Dedifferentiated amniotic fluid mesenchymal stem cell (primary cell): ENCODE data around the gene MPL.
"Not testable (repeated sequence)": the region's sequence is repeated elsewhere in the genome, so short reads cannot be mapped to it uniquely, and the experiment has no call there.

Experiments
- DNase-seq: peaks from one replicate; pipeline ENCODE4 v3.0.0-alpha.2; 2016; ENCODE audit errors: extremely low spot score

MPL gene

DNA sequence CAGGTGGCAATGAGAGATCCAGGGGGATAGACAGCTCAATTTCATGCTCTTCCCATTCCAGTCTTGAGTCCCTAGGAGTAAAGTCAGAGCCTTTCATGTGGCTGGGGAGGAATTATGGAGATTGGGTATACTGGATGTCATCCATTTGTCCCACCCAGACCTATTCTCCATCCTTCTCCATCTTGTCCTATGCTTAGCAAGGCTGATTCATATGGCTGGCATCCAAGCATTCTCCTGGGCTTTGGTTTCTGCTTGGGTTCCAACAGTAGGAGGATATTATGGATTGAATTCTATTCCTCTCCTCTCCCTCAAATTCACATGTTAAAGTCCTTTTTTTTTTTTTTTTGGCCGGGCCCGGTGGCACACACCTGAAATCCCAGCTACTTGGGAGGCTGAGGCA lies 17.3 kb downstream of the MPL start:
- no peak for DNase-seq

DNA sequence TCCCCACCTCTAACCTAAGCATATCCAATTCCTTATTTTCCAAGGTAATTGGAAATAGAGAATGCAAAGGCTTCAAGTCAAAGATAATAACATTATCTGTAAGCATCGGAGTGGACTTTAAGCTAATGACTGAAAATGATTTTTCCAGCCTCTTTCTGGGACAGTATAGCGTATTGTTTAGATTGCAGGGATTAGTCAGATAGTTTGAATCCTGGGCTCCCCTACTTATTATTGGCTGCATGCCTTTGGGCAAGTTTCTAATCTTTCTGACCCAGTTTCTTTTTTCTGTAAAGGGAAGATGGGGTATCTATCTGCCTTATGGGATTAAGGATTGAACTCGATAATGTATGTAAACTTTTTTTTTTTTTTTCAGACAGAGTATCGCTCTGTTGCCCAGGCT lies 19.6 kb downstream of the MPL start:
- DNase-seq: no peak

DNA sequence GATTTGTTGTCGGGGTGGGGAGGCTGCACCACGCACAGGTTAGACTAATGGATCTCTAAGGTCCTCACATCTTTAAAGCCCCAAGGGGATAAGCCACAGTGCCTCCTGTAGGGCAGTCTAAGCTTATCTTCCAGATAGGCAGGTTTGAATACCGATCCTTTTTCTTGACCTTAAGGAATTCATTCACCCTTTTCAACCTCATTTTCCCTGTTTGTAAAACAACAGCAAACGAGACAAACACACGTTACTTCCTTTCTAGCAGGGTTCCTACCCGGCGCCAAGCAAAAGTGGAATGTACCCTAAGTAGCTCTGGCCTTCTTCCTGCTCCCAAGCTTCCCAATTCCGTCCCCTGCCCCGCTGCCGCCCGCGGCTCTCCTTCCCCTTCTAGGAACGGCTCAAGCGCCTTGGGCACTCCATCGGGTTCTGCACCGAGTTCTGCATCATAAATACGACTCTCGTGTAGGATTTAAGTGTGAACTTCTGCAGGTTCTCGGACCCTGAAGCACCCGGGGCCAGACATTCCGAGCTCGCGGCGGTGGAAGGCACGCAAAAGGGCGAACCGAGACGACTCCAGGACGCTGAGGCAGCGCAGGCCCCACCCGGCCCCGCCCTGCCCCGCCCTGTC lies 20.6 kb downstream of the MPL start:
- DNase-seq: no peak

DNA sequence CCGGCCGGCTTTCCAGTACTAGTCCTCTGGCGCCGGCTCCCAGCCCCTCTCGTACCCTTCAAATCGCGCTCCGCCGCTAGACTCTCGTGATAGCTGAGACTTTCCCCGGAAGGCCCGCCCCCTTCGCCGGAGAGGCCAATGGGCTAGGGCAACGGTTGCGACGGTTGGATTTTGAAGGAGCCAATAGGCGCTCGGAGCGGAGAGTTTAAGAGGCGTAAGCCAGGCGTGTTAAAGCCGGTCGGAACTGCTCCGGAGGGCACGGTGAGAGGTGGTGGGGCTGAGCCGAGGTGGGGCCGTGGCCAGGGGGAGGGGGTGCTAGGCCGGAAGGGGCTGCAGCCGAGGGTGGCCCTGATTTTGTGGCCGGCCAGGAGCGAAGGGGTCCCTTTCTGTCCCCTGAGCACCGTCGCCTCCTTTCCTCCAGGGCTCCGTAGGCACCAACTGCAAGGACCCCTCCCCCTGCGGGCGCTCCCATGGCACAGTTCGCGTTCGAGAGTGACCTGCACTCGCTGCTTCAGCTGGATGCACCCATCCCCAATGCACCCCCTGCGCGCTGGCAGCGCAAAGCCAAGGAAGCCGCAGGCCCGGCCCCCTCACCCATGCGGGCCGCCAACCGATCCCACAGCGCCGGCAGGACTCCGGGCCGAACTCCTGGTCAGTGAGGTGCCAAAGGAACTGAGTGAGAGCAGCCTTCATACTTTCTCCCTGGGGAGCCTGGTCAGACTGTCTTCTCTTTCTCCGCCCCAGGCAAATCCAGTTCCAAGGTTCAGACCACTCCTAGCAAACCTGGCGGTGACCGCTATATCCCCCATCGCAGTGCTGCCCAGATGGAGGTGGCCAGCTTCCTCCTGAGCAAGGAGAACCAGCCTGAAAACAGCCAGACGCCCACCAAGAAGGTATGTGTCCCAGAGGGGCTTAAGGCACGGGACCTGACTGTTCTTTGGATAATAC lies 21.4 kb downstream of the MPL start, which contains the start of gene CDC20:
Gene CDC20 (plus strand): TSS at position 236 of the 948 bp plus-strand sequence. CDS start 235 bp downstream, at position 471.
- peak; percentile 98 for DNase-seq

DNA sequence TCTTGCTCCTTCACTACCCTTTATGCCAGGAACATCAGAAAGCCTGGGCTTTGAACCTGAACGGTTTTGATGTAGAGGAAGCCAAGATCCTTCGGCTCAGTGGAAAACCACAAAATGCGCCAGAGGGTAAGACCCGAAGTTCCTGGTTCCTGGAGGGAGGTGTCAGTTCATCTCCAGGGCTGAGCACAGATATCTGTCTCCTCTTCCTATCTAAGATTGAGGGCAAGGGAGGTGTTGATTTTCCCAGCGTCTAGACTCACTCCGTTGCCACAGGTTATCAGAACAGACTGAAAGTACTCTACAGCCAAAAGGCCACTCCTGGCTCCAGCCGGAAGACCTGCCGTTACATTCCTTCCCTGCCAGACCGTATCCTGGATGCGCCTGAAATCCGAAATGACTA lies 22.1 kb downstream of the MPL start:
- DNase-seq: no peak

DNA sequence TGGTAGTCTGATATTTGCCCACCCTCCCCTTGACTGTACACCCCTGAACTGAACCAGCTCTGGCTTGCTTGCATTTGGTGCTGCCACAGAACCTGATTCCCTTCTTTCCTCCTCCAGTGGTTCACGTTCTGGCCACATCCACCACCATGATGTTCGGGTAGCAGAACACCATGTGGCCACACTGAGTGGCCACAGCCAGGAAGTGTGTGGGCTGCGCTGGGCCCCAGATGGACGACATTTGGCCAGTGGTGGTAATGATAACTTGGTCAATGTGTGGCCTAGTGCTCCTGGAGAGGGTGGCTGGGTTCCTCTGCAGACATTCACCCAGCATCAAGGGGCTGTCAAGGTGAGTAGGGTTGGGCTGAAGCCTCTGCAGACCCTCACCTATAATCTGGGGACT lies 23.0 kb downstream of the MPL start:
- no peak for DNase-seq

DNA sequence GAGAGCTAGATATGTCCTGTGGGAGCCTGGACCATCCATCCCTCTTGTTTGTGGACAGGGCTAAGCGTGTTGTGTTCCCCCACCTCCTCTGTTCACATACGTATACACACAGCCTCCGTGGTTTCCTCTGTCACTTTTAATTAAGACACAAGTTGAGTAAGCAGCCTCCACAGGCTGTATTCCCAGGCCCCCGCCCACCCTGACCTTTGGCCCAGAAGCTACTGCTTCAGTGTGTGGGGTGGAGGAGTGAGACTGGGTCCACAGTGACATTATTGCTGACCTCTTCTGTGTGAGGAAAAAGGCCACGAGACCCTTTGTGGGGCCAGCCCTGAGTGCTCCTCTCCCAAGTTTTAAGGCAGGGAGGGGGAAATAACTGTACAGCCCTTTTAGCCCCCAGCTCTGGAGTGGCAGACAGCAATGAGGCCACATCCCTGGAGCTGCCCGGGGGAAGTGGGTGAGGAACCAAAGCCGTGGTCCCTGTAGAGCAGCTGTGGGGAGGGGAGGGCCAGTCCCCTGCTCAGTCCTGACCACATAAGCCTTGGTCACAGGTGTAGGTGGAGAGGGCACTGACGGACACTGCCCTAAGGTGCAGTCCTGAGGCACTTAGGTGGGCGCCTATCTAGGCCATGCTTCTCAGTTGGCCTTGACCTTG lies 25.8 kb downstream of the MPL start:
- no peak for DNase-seq

DNA sequence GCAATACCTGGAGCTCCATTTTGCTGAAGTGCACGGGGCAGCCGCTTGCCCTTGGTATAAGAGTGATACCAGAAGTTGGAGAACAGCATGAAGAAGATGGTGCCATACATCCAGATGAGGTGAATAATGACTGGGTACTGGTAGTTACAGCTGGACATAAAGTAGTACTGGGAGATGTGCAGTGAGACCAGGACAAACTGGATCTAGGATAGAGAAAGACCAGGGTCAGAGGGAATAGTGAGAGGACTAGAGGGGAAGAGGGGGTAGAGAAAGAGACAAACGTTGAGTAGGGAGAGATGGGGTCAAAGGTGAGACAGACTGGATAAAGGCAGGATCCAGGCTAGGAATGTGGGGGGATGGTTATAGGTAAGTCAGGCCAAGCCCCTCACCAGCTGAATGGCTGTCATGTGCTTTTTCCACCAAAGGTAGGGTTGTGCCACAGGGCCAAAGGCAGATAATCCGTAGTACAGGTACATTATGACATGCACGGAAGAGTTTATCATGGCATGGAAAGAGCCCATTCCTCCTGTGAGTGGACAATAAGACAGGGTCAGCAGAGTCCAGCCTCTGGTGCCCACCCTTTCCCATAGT lies 26.4 kb downstream of the MPL start:
- no peak for DNase-seq

DNA sequence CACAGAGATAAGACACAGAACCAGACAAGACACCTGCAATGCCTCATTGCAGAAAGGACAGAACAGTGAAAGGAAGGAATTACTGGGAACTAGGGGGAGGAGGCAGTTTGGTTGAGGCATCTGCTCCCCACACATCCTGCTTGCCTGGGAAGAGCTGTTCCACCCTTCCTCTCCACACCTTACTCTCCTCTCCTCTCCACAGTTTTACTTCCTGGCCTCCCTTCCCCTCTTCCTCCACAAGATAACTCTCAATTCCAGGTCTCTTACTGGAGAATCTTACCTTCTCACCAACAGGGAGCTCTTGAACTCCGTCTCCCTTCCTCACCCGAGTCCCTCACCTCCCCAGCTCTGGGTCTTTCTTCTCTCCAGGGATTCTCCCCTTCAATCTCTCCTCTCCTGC lies 28.1 kb downstream of the MPL start:
- no peak for DNase-seq

DNA sequence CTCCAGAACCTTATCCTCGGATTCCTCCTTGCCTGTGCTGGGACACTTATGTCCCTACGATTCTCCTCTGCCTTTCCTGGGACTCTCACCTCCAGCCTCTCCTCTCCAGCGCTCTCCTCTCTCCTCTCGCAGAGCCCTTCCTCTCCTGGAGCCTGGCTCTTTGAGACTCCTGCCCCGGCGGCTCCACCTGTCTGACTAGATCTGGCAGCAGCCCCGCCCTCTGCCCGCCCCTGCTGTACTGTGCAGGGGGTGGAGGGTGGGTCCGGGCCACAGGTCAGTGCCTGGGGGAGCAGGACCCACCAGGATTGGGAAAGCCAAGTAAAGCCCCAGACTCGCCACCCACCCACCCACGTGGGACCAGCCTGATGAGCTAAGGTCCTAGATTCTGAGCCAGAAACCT lies 28.6 kb downstream of the MPL start:
- no peak for DNase-seq

DNA sequence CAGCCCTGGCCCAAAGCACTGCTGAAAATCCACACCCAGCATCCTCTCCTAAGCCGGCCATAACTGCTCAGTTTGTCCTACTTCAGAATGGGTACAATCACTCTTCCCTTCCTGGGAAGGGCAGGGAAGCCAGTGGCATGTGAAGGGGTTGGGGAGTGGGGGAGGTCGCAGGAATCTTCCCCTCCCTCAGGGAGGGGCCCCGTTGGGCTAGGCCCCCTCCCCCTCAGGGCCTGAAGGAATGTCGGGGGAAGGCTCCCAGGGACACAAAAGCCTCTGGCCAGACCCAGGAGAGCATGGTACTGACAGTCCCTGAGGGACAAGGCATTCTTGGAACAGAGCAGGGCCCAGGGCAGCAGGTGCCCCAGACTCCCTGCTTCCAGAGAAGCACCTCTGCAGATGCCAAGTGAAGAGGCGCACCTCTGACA lies 29.0 kb downstream of the MPL start:
- no peak for DNase-seq

DNA sequence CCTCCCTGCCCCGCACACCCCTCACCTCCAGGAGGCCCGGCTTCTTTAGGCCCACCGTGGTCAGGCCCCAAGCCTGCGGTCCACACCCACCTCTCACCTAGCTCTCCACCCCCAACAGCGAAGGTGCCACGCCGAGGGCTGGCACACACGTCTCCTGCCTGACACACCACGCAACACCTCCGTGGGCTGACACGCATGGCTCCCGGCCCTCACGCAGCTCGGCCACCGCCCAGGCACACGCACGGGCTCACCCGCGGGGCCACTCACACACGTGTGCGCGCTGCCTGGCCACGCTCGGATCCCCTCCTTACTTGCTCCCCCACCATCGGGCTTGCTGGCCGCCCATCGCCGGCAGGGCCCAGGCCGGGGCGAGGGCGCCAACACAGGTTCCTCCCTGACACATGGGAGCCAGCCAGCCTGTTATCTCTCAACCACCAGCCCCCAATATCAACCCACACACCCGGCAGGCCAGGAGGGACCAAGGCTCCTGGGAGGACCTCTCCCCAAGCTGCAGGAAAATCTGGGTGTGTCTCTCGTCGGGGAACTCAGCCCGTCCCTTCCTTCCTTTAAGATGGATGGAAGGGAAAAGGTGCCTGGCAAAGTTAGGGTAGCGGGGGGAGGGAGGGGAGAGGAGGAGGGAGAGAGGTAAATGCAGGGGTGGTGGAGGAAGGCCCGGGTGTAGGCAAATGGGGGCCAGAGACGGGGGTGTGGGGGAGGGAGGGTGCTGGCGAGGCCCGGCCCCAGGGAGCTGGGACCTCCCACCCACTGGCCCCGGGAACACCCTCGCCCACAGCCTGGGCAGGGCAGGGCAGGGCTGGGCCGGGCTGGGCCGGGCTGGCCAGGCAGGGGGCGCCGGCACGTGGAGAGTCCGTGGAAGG lies 29.6 kb downstream of the MPL start:
- no peak for DNase-seq

DNA sequence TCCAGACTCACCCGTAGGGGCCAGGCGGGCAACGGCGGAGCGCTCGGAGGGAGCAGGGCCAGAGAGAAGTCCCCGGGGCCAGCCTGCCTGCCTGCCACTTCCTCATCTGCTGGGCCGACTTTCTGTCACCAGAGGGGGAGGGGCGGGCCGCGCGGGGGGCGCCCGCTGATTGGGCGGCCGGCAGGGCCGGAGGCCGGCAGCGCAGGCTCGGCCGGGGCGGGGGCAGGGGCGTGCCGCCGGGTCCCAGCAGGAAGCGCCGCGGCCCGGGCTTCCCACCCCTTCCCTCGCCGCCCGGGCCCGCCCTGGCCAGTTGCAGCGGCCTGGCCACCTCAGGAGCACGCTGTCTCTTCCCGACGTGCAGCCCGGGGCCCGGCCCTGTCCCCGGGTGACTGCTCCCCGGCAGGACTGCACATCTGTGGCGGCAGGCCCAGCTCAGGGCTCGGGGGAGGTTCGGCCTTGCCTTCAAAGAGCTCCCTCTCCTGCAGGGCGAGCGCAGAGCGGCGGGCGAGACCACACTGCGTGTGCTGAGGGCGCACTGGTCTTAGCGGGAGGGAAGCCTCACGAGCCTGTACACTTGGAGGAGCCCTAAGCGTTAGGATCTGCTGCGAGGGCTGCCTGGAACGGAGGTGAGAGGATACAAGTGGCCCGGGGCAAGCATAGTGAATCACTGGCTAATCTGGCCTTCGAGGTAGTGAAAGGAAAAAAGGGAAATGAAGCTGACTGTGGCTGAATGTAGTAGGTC lies 30.5 kb downstream of the MPL start, which contains the start of gene ELOVL1:
Gene ELOVL1 (minus strand): TSS at position 108 of the 742 bp plus-strand sequence. CDS start 2,402 bp downstream, outside the sequence.
- DNase-seq: peak; percentile 62

DNA sequence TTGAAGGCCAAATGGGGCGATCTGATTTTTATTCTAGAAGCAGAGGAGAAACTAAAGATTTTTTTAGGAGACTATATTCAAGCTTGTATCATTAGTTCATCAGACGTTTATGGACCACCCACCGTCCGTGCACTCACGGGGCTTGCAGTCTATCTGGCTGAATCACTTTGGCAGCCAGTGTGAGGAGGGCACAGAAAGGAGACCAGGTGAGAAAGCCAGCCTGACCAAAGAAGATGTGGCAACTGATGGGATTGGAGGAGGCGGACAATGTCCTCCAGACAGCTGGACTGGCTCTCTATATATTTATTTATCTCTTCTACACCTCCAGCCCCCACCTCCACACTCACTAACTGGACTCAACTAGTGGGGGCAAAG lies 31.0 kb downstream of the MPL start:
- DNase-seq: no peak

DNA sequence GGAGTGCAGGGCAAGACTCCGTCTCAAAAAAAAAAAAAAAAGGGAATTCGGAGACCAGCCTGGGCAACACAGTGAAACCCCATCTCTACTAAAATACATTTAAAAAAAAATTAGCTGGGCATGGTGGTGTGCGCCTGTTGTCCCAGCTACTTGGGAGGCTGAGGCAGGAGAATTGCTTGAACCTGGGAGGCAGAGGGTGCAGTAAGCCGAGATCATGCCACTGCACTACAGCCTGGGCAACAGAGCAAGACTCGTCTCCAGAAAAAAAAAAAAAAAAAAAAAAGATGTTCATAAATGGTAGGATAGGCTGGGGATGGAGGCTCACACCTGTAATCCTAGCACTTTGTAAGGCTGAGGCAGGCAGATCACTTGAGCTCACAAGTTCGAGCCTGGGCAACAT lies 32.2 kb downstream of the MPL start:
- not testable (repeated sequence) for DNase-seq

DNA sequence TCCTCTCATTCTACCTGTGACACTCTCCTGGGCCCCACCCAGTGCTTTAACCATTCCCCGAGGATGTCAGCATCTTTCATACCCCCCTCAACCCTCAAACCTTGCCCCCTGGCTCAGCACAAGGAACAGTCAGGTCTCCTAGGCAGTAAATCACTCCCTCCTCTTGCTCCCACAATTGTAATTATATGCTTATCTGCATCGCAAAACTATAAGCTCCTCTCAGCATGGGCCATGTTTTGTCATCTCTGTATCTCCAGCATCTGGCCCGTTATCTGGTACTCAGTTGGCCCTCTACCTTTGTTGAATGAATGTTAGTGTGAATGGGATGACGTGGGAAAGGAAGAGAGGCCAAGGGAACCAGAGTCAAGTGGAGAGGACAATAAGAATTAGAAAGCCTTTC lies 32.9 kb downstream of the MPL start:
- DNase-seq: no peak

DNA sequence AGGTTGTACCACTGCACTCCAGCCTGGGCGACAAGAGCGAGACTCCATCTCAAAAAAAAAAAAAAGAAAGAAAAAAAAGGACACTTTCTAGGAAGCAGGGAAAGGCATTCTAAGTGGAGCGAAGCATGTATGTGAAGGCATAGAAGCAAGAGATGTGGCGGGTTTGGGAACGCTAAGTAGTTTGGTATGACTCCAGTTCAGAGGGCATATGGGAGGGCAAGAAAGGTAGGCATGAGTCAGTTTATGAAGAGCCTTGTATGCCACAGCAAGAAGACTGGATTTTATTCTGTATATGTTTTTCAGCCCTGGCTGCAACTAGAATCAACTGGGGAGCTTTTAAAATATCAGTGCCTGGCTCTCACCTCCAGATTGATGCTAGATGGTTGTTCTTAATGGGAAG lies 34.6 kb downstream of the MPL start:
- no peak for DNase-seq

DNA sequence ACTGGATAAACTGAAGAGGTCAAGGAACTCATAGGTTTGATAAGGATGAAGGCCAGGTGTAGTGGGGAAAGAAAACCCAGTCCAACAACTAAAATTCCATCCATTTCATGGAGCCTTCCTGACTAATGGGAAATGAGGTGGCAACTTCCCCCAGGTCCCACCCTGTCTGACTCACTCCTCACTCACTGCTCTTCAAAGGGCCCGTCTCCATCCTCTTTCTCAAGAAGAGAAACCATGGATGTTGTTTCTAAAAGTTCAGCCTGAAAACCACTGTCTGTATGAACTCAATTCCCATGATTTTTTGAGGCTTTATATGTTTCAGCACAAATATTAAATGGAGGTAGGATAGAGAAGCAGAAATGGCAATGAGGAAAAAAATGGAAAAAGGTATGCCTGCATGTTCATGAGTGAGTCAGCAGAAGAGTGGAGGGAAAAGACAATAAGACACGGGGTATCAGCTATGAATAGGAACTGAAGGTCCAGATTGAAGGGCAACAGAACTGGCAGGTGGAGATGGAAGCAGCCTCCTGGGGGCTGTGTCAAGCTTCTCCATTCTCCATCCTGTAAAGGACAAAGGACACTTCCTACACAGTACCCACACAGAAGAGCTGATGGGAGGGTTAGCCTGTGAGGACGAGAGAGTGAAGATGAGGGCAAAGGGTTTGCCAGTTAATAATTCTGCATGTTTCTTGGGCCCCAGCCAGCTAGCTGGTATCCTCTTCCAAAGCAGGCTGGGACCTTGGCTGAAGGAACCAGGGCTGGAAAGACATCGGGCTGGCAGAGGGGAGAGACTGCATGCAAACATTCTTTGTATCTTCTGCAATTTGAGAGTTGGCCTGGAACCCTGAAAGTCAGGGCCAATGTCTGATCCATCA lies 35.7 kb downstream of the MPL start:
- no peak for DNase-seq

DNA sequence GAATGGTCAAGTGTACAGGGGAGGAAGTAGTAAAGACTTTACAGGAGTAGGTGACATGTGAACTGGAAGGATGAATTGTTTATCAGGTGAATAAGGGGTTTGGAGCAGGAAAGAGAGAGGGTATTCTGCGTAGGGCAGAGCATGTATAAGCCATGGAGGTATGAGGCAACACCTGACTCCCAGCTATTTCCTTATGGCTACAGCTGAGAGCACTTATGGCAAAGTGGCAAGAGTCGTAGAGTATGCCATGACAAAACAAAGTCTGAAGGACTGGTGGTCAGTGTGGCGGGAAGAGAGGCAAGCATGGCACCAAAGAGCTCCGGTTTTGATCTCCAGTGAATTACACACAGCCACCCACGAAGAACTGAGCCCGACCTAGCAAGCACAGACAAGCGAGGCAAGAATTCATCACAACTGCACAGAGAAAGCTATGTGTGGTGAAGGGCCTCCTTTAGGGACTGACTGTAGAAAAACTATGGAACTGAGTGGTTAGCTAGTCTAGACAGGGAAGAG lies 39.2 kb downstream of the MPL start:
- no peak for DNase-seq
